Endothelial cell of umbilical vein (primary cell): ENCODE measurements around the gene AURKA.

ENCODE experiments used
- CTCF ChIP-seq, 2 donors: IDR thresholded peaks; 1 replicate in 1 of 2; 2 replicates in 1 of 2; pipeline ENCODE4 v1.5.1; 2011; ENCODE audit warnings: low read length in 2 of 2, mild to moderate bottlenecking in 2 of 2, moderate library complexity in 2 of 2, control low read depth in 1 of 2, inconsistent platforms in 1 of 2, low read depth in 1 of 2; ENCODE audit not compliant: insufficient read depth in 1 of 2; ENCODE audit errors: extremely low read depth in 1 of 2
- EZH2 ChIP-seq: IDR thresholded peaks from 2 replicates; pipeline ENCODE4 v1.6.1; 2012; ENCODE audit warnings: borderline replicate concordance, low read depth, mild to moderate bottlenecking, moderate library complexity, low read length, inconsistent platforms; ENCODE audit not compliant: severe bottlenecking
- JUN ChIP-seq: IDR thresholded peaks from 2 replicates; pipeline ENCODE4 v1.6.1; 2011; ENCODE audit warnings: borderline replicate concordance, low read depth; ENCODE audit not compliant: insufficient read length, insufficient read depth
- MAX ChIP-seq: IDR thresholded peaks from 2 replicates; pipeline ENCODE4 v1.6.1; 2011; ENCODE audit not compliant: insufficient read depth, insufficient read length
- MYC ChIP-seq: IDR thresholded peaks from one replicate; pipeline ENCODE4 v1.6.1; 2011; ENCODE audit warnings: mild to moderate bottlenecking, low read depth, low read length
- POLR2A ChIP-seq: IDR thresholded peaks from 2 replicates; pipeline ENCODE4 v1.6.1; 2012; ENCODE audit warnings: low read depth, mild to moderate bottlenecking, control low read depth, low read length
- POLR2AphosphoS5 ChIP-seq: IDR thresholded peaks from 2 replicates; pipeline ENCODE4 v1.6.1; 2012; ENCODE audit warnings: low read depth, mild to moderate bottlenecking, control low read depth, low read length, moderate library complexity; ENCODE audit not compliant: insufficient read depth

GRCh38 chr20:56422076-56422823 lies 30.2 kb upstream of the AURKA start:
- TF ChIP-seq CTCF (IDR thresholded peaks at IDR 0.05; ENCODE audit: extremely low read depth in 1 of 2, insufficient read depth in 1 of 2, low read depth in 1 of 2, low read length in 2 of 2), result no peak
- TF ChIP-seq EZH2, result no peak
- TF ChIP-seq POLR2AphosphoS5, result peak; percentile 73
- TF ChIP-seq POLR2A, result peak; percentile 43
- no peak for TF ChIP-seq MAX
- peak; percentile 46 for TF ChIP-seq JUN
- TF ChIP-seq MYC, result no peak
